NCI-H1930 (cell line): Measurements from ENCODE around the gene LMO4.

Experiments used
- DNase-seq, 2 experiments: peaks; one replicate each; lab custom pipeline; 2025; lab: John Stamatoyannopoulos, UW

The LMO4 gene

DNA sequence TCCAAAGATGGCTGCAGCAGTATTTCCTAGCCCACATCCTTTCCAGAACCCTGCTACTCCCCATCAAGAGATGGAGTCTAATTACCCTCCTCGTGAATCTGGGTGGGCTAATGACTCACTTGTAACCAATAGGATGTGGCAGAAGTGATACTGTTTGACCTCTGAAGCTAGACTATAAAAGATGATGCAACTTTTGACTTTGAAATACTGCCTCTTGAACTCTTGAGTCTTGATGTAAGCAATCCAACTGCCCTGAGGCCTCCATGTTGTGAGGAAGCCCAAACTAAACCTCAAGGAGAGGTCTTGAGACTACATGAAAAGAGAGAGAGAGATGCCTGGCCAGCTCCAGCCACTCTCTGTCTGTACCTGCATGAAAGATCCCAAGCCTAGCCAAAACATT is 29.5 kb downstream of the LMO4 start:
- no peak for DNase-seq

DNA sequence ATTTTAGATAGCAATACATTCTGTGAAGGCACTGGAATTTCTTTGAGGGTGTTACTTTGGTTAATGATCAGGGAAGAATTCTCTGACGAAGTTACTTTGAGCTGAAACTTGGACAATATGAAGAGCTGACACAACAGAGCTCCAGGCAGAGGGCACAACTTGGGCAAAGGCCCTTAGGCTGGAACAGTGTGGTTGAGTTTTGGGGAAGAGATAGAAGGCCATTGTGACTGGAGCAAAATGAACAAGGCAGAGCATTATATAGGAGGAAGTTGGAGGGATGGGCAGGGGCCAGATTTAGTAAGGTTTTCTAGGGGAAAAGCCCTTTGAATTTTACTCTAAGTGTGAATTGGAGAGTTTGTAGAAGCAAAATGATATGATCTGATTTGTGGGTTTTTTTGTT is 30.9 kb downstream of the LMO4 start:
- no peak for DNase-seq

- DNase-seq, result no peak
Observed at GRCh38 chr1:87362063-87362833, 33.6 kb downstream of the LMO4 start.

DNA sequence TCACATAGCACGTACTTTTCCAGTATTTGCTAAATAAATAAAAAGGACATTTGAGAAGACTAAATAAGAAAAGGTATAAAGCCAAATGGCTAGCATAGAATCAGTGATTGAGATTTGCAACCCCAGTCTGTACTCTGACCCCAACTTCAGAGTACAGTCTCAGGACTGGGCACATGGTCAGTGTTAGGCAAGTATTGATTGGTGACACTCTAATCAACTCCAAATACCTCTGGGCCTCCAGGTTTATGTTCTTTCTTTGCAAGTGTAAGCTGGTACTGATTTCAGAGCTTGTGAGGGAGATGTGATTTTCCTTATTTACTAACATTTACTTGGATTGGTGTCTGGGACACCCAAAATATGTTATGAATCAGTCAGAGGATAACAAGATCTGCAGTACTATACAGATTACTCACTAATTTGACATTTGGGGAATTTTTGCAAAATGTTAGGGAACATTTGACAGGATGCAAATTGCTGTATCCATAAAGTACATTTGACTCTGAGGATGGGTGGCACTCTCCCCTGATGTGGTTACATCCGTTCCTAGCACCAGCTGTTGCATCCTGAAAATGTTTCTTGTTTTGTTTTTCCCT is 34.2 kb downstream of the LMO4 start:
- DNase-seq, result no peak

DNA sequence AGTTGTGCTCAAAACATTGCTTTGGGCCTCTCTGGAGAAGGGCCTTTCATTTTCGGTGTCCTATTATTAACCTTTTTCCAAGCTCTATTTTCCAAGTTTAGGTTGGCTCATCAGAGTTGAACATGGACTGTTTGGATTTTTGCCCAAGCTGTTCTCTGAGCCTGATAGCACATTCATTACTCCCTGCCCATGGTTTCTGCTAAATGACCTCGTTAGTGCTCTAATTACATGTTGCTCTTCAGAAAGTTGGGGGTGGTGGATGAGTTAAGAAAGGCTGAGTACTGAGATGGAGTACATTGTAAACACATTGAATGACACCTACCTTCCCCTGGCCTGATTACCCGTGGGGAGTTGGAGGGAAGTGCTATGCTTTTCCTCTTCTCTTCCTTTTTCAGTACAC is 38.9 kb downstream of the LMO4 start:
- DNase-seq, result no peak

GRCh38 chr1:87368907-87369306 is 40.2 kb downstream of the LMO4 start:
- no peak for DNase-seq

DNA sequence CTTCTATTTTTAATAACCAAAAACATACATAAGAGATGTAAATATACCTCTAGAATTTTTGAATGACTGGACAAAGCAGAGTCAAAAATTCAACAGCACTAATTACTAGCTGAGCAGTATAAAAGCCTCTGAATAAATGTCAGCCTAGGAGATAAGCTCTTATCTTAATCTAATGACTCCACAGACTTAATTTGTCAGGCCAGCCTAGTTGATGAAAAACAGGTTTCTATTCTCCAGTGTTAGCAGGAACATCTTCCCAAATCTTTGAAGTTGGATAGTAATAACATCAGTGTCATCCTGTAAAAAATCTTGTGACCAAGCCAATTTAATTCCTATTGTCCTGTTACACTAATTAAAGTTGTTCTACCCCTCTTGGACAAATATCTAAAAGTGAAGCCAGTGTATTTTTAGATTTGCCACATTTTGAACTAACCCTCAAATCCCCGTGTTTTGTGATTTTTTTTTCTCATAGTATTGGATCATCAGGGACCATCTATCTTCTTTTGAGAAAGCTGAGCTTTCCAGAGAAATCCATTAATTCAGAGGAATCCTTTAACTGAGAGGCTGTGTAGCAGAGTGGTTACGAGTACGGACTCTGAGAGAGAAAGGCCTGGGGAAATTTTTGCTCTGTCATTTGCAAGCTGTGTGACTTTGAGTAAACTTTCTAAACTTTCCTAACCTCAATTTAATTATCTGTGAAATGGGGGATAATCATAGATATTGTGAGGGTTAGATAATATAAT is 41.2 kb downstream of the LMO4 start:
- no peak for DNase-seq

GRCh38 chr1:87370544-87370943 is 41.9 kb downstream of the LMO4 start:
- DNase-seq, result no peak

- no peak for DNase-seq
Observed at GRCh38 chr1:87379306-87379705, 50.6 kb downstream of the LMO4 start.

DNA sequence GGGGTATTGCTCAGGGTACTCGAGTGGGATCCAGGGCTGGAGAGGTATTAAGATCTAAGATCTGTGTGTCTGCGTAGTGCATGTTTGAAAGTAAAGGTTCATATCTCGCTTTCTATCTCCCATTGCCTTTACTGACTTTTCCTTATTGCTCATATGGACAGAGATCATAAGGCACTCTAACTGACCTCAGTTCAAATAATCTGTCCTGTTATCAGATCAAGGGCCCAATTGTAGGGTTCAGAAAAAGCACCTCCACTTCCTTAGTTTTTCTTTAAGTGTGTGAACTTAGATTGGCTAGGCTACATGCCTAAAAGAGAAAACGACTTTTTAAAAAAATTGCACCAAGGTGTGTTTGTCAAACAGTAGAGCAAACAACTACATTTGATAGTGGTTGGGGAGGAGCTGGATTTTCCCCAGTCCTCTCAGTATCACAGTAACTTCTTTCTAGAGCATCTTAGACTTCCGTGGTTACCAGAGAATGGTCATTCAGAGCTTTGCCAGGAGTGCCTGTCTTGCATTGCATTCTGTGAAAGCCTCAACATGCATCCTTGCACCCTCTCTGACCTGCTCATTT is 57.6 kb downstream of the LMO4 start:
- DNase-seq, result no peak

DNA sequence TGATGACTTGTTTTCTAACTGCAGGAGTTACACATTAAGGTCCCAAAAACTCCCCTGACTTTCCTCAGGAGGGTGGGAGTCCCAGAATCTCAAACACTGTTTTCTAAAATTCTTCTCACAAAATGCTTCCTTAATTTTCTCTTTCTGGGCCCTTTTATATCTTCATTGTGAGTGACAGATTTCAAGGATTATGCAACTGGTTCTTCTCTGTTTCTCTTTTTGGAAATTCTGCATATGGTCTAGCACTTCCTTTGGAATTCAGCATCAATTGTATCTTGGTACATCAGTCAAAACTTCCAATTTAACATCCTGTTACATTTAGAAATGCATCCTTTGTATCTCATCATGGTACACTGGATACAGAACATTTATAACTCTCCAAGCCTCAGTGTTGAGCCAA is 59.7 kb downstream of the LMO4 start:
- DNase-seq, result no peak

DNA sequence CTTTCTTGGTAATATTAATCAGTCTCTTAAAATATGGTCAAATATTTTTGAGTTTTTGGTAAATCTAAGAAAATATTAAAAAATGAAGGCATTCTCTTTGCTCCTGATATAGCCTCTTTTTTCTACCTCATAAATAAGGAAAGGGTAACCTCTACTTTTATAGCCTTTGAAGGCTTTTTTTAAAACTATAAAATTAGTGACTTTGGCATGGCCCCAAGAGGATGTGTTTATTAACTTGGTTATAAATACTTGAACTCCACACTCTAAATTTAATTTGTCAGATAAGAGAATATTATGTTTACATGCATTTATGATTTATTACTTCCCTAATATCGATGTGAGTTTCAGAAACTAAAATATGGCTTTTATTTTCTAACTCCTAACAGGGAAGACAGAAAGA is 60.3 kb downstream of the LMO4 start:
- DNase-seq, result no peak

- DNase-seq, result no peak
Observed at GRCh38 chr1:87389546-87389945, 60.9 kb downstream of the LMO4 start.

GRCh38 chr1:87392248-87393192 is 63.8 kb downstream of the LMO4 start:
- DNase-seq, result no peak

DNA sequence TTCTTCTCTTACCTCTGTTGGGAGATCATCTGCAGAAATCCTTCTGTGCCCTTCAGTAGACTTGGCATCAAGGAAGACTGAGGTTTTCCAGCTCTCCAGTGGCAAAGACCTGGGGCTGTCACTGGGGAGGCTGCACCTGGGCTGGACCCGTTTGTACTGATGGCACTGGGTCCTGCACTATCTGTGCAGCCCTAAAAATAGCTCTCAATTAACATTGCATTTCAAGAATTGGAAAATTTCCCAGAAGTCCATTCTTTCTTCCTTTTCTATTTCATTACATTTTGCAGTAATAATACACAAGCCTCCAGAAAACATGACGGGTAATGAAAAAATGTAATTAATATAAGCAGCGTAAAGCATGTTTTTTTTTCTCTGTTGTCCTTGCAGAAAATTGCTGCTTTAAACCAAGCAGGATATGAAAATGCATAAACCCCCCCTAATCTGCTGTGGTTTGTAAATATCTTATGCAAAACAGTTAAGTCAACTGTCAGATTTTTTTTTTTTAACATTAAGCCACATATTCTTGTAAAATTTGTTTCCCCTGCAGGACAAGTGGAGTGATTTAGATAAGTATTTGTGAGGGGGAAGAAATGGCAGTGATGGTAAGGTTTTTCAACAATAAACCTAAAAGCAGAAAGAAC is 64.9 kb downstream of the LMO4 start:
- no peak for DNase-seq

- DNase-seq, result no peak
Observed at GRCh38 chr1:87394513-87394912, 65.8 kb downstream of the LMO4 start.

DNA sequence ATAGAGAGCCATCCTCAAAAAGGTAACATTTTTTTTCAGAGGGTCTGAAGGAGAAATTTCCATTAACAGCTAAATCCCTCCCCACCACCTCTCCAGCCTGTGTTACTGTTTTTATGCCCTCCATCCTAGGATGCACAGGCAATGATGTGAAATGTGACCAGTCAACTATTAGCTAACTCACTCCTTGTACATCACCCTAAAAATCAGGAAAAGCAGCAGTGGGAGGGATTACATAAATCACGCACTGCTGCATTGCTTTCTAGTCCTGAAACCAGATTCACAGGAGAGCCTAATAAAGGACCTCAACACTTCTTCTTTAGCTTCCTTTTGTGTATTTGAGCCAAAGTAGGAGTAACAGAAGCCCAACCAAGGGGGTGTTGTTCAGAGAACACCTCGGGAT is 66.3 kb downstream of the LMO4 start:
- DNase-seq, result no peak
